Measurements from ENCODE around the gene PZP. TPM values are rescaled to one million over a fixed set of nuclear protein-coding genes. Genes with fewer than 3 reads are reported as not detected.

PZP gene
- total and polyA plus RNA-seq, 2 donors (not counting 1 experiment from before 2014, with no cell fraction given), result not detected

GRCh38 chr12:9122091-9122609 is 86.0 kb downstream of the PZP start:
- Histone ChIP-seq H2AFZ (ENCODE audit: insufficient read depth, low read depth, low read length, poor library complexity, severe bottlenecking) (no peak overlapping the region), H3K27me3 (replicated peaks in 1 of 4; ENCODE audit: control extremely low read depth in 1 of 4, control insufficient read depth in 3 of 4, insufficient read depth in 4 of 4, low read length in 3 of 4) (no peaks in the 10 kb centered on the region), H3K4me3 (ENCODE audit: control extremely low read depth in 1 of 5, extremely low read depth in 1 of 5, insufficient read depth in 1 of 5, low read depth in 2 of 5, low read length in 4 of 5) (no peak overlapping the region), H3K9me3 (ENCODE audit: control extremely low read depth in 1 of 3, control insufficient read depth in 2 of 3, insufficient read depth in 1 of 3, low read length in 2 of 3) (no peaks in the 10 kb centered on the region), H3K79me2 (ENCODE audit: control insufficient read depth, insufficient read depth, low read length) (no peaks in the 10 kb centered on the region), H3K36me3 (replicated peaks in 1 of 2; ENCODE audit: control extremely low read depth in 1 of 2, control insufficient read depth in 1 of 2, extremely low read depth in 1 of 2, insufficient read depth in 2 of 2, low read length in 1 of 2) (no peaks in the 10 kb centered on the region), H4K20me1 (ENCODE audit: control insufficient read depth, insufficient read depth, low read length, poor library complexity, severe bottlenecking) (no peaks in the 10 kb centered on the region), H3K4me1 (ENCODE audit: control insufficient read depth in 2 of 2, insufficient read depth in 2 of 2, low read length in 2 of 2) (peaks cover 6 to 7% of the 10 kb centered on the region in 2 donors), H3K9ac (ENCODE audit: low read length) (no peak overlapping the region), H3K27ac (ENCODE audit: low read length in 2 of 2) (no peak overlapping the region), H3K4me2 (replicated peaks; ENCODE audit: low read depth, low read length, poor library complexity, severe bottlenecking) (no peak overlapping the region)
- Mint-ChIP-seq H3K27me3 (peaks cover 10% of the 10 kb centered on the region), H3K4me1 (peaks cover 9% of the 10 kb centered on the region), H3K9me3 (ENCODE audit: insufficient read depth) (no peaks in the 10 kb centered on the region), H3K4me3 (no peak overlapping the region), H3K27ac (no peak overlapping the region)
- WGBS (ENCODE audit: insufficient coverage), result 100% methylated on average over 2 of the region's 3 CpGs
- CTCF ChIA-PET, result interaction anchor here (0.6 kb wide), 1 partner anchor 578 kb away, joined by 3 read pairs; no protein-coding TSS in a partner anchor
- intact Hi-C loops (cut with micrococcal nuclease), result no loop called here
- DNase-seq (no peak), ATAC-seq (ENCODE audit: low read depth) (no peak)
- TF ChIP-seq, protein P1, sequence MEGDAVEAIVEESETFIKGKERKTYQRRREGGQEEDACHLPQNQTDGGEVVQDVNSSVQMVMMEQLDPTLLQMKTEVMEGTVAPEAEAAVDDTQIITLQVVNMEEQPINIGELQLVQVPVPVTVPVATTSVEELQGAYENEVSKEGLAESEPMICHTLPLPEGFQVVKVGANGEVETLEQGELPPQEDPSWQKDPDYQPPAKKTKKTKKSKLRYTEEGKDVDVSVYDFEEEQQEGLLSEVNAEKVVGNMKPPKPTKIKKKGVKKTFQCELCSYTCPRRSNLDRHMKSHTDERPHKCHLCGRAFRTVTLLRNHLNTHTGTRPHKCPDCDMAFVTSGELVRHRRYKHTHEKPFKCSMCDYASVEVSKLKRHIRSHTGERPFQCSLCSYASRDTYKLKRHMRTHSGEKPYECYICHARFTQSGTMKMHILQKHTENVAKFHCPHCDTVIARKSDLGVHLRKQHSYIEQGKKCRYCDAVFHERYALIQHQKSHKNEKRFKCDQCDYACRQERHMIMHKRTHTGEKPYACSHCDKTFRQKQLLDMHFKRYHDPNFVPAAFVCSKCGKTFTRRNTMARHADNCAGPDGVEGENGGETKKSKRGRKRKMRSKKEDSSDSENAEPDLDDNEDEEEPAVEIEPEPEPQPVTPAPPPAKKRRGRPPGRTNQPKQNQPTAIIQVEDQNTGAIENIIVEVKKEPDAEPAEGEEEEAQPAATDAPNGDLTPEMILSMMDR (IDR thresholded peaks at IDR 0.05), result no peak
- TF ChIP-seq EZH2 (IDR thresholded peaks at IDR 0.05; ENCODE audit: borderline replicate concordance, insufficient read depth, low read depth, low read length, poor library complexity, severe bottlenecking), result no peak
- POLR2A ChIA-PET, result no interaction called here

DNA sequence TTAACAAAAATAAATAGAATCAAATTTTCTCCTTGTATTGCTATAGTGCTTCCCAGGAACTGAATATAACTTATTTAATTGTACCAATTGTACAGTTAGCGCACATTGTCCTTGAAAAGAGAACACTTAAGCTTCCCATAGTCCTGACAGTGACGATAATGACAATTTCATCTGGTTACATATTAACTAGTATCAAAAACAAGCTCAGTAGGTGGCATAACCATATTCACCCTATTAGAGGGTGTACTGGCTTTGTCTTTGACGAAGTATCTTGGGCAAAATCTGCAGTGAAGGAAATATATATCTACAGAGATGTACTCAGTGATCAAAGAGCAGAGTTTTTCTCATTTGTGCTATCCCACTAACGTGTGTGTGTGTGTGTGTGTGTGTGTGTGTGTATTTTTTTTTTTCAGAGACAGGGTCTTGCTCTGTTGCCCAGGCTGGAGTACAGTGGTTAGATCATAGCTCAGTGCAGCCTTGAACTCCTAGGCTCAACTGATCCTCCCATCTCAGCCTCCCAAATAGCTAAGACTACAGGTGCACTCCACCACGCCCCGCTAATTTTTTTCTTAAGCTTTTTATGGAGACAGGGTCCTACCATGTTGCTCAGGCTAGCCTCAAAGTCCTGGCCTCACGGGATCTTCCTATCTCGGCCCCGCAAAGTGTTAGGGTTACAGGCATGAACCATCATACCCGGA is 87.6 kb downstream of the PZP start:
- no peaks in the 10 kb centered on the region for H3K27me3 ChIP-seq (replicated peaks in 1 of 4; ENCODE audit: control extremely low read depth in 1 of 4, control insufficient read depth in 3 of 4, insufficient read depth in 4 of 4, low read length in 3 of 4)
- H3K9me3 ChIP-seq (ENCODE audit: control extremely low read depth in 1 of 3, control insufficient read depth in 2 of 3, insufficient read depth in 1 of 3, low read length in 2 of 3), result no peaks in the 10 kb centered on the region
- WGBS (ENCODE audit: insufficient coverage), result 94% methylated on average over 2 of the region's 10 CpGs
- H4K20me1 ChIP-seq (ENCODE audit: control insufficient read depth, insufficient read depth, low read length, poor library complexity, severe bottlenecking), result no peaks in the 10 kb centered on the region
- H3K79me2 ChIP-seq (ENCODE audit: control insufficient read depth, insufficient read depth, low read length), result no peaks in the 10 kb centered on the region
- peaks cover 21% of the 10 kb centered on the region for H3K4me1 Mint-ChIP-seq
- H3K4me1 ChIP-seq (ENCODE audit: control insufficient read depth in 2 of 2, insufficient read depth in 2 of 2, low read length in 2 of 2), result peaks cover 6 to 17% of the 10 kb centered on the region in 2 donors
- ChIA-PET CTCF (interaction anchor here (1.2 kb wide), 1 partner anchor 15 kb away, joined by 3 read pairs; no protein-coding TSS in a partner anchor), POLR2A (no interaction called here)
- no peaks in the 10 kb centered on the region for H3K9me3 Mint-ChIP-seq (ENCODE audit: insufficient read depth)
- no peak overlapping the region for H3K27ac Mint-ChIP-seq
- no peak overlapping the region for H3K27ac ChIP-seq (ENCODE audit: low read length in 2 of 2)
- no peak overlapping the region for H3K4me2 ChIP-seq (replicated peaks; ENCODE audit: low read depth, low read length, poor library complexity, severe bottlenecking)
- TF ChIP-seq, protein P1 (IDR thresholded peaks at IDR 0.05), result no peak
- no peak for TF ChIP-seq EZH2 (IDR thresholded peaks at IDR 0.05; ENCODE audit: borderline replicate concordance, insufficient read depth, low read depth, low read length, poor library complexity, severe bottlenecking)
- H3K36me3 ChIP-seq (replicated peaks in 1 of 2; ENCODE audit: control extremely low read depth in 1 of 2, control insufficient read depth in 1 of 2, extremely low read depth in 1 of 2, insufficient read depth in 2 of 2, low read length in 1 of 2), result no peaks in the 10 kb centered on the region
- intact Hi-C loops (cut with micrococcal nuclease), result no loop called here
- no peak for DNase-seq
- peaks cover 12% of the 10 kb centered on the region for H3K27me3 Mint-ChIP-seq
- H3K4me3 Mint-ChIP-seq, result no peak overlapping the region
- no peak overlapping the region for H2AFZ ChIP-seq (ENCODE audit: insufficient read depth, low read depth, low read length, poor library complexity, severe bottlenecking)
- no peak overlapping the region for H3K9ac ChIP-seq (ENCODE audit: low read length)
- H3K4me3 ChIP-seq (ENCODE audit: control extremely low read depth in 1 of 5, extremely low read depth in 1 of 5, insufficient read depth in 1 of 5, low read depth in 2 of 5, low read length in 4 of 5), result no peak overlapping the region
- no peak for ATAC-seq (ENCODE audit: low read depth)

Data from B cell (primary cell).